Dermis microvascular lymphatic vessel endothelial cell (primary cell): ENCODE results near the gene PRDM2. TPM values are rescaled to one million over a fixed set of nuclear protein-coding genes. Genes with fewer than 3 reads are reported as not detected.

Experiments
- DNase-seq, 2 donors: peaks; one replicate each; pipeline versions ENCODE4 v3.0.0 to v3.0.0-alpha.2; 2010; ENCODE audit warnings: low read depth in 2 of 2
- total RNA-seq: library from RNA; depleted of rRNA; stranded (reverse); fragments of >200 nt; gene quantifications from 2 replicates; pipeline ENCODE4 v1.2.1, GENCODE V29; 2014

Gene PRDM2
- total RNA-seq, 1 donor from 2014 or later, result 6.3 TPM

GRCh38 chr1:13792419-13792818 lies 92.4 kb downstream of the PRDM2 start:
- no peak for DNase-seq

- no peak for DNase-seq
These were observed 93.2 kb downstream of the PRDM2 start for GRCh38 chr1:13793088-13793730.

GRCh38 chr1:13794231-13795187 lies 94.5 kb downstream of the PRDM2 start:
- no peak for DNase-seq

- DNase-seq, result no peak
These were observed 97.4 kb downstream of the PRDM2 start for GRCh38 chr1:13797397-13797796.

GRCh38 chr1:13798120-13798519 lies 98.1 kb downstream of the PRDM2 start:
- no peak for DNase-seq

- DNase-seq, result no peak
These were observed 99.7 kb downstream of the PRDM2 start for GRCh38 chr1:13799502-13800283.

- DNase-seq, result no peak
These were observed 101.2 kb downstream of the PRDM2 start for GRCh38 chr1:13801232-13801631.

- no peak for DNase-seq
These were observed 101.9 kb downstream of the PRDM2 start for GRCh38 chr1:13801655-13802486.

GRCh38 chr1:13802782-13803545 lies 103.0 kb downstream of the PRDM2 start:
- DNase-seq, result no peak

GRCh38 chr1:13803546-13804239 lies 103.7 kb downstream of the PRDM2 start:
- no peak for DNase-seq

GRCh38 chr1:13804240-13804633 lies 104.2 kb downstream of the PRDM2 start:
- no peak for DNase-seq

- no peak for DNase-seq
These were observed 105.4 kb downstream of the PRDM2 start for GRCh38 chr1:13805431-13805830.

GRCh38 chr1:13806108-13806507 lies 106.1 kb downstream of the PRDM2 start:
- no peak for DNase-seq

- DNase-seq, result peak in 1 of 2 donors; percentile 44
These were observed 107.2 kb downstream of the PRDM2 start for GRCh38 chr1:13807209-13807608.

- no peak for DNase-seq
These were observed 108.7 kb downstream of the PRDM2 start for GRCh38 chr1:13808729-13809131.

GRCh38 chr1:13809461-13810159 lies 109.6 kb downstream of the PRDM2 start:
- DNase-seq, result no peak

GRCh38 chr1:13812456-13813397 lies 112.7 kb downstream of the PRDM2 start:
- DNase-seq, result no peak
